ENCODE data around the gene RTN4. TPM values are rescaled to one million over a fixed set of nuclear protein-coding genes. Genes with fewer than 3 reads are reported as not detected.

The RTN4 gene
- total and polyA plus RNA-seq, 2 of the 4 experiments (the other 2 are of a cell fraction): 77.8 to 588 TPM

DNA sequence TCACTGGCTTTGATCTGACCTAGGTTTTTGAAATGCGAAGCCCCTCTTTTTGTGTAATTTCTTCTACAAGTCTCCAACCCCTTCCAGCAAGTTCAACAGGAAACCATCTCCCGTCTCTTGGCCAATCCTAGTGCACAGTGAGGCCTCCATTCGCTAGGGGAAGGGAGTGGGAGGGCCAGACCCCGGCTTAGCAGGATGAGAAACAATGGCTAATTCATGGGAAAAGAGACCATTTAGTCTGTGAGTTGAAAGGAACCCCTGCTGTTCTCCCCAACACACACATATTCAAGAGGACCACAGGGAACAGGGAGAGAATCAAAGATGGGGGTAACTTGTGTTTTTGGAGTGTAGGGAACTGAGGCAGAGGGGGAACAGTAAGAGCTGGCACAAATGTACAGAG is 83.0 kb downstream of the RTN4 start:
- Histone ChIP-seq H4K5ac (ENCODE audit: low read depth, low read length) (no peak overlapping the region), H3K4me3 (ENCODE audit: insufficient read depth, low read depth, low read length) (no peak overlapping the region), H3K79me1 (ENCODE audit: low read depth in 1 of 2, low read length in 2 of 2) (peaks cover 41 to 76% of the 10 kb centered on the region in 2 experiments), H3K4ac (ENCODE audit: low read depth, low read length) (no peak overlapping the region), H2BK120ac (ENCODE audit: low read depth, low read length) (no peak overlapping the region), H3K27ac (ENCODE audit: insufficient read depth, low read length) (no peak overlapping the region), H2BK15ac (ENCODE audit: low read depth, low read length) (no peak overlapping the region), H3K18ac (ENCODE audit: low read depth, low read length) (no peak overlapping the region), H2AK5ac (ENCODE audit: low read depth, low read length) (no peak overlapping the region), H3K4me2 (ENCODE audit: low read depth, low read length) (no peak overlapping the region), H3K27me3 (ENCODE audit: control insufficient read depth, insufficient read depth, low read length) (no peaks in the 10 kb centered on the region), H3K56ac (ENCODE audit: extremely low read depth, insufficient read depth, low read length) (no peak overlapping the region), H3K9ac (ENCODE audit: low read depth, low read length) (no peak overlapping the region), H3K9me1 (ENCODE audit: insufficient read depth, low read length) (peaks cover 44% of the 10 kb centered on the region), H4K91ac (ENCODE audit: insufficient read depth, low read depth, low read length) (no peak overlapping the region), H4K20me1 (ENCODE audit: insufficient read depth, low read length) (peaks cover 63% of the 10 kb centered on the region), H2AFZ (replicated peaks; ENCODE audit: low read length, poor library complexity) (no peak overlapping the region), H3K14ac (replicated peaks; ENCODE audit: low read depth, low read length) (no peak overlapping the region), H2BK5ac (ENCODE audit: low read depth, low read length, poor library complexity, severe bottlenecking) (no peak overlapping the region), H3K4me1 (ENCODE audit: control insufficient read depth, insufficient read depth, low read length) (peaks cover 6% of the 10 kb centered on the region; the same call in 1 of the 2 replicates), H3K36me3 (ENCODE audit: control insufficient read depth, insufficient read depth, low read length) (peaks cover 29% of the 10 kb centered on the region), H3K9me3 (ENCODE audit: control insufficient read depth, insufficient read depth, low read length) (no peaks in the 10 kb centered on the region), H4K8ac (ENCODE audit: low read depth in 2 of 2, low read length in 2 of 2) (no peak overlapping the region), H2BK20ac (ENCODE audit: low read depth, low read length) (no peak overlapping the region), H2AK9ac (replicated peaks; ENCODE audit: low read depth, low read length, poor library complexity) (no peak overlapping the region), H3K23ac (ENCODE audit: low read depth, low read length) (no peak overlapping the region)
- in situ Hi-C loops (cut with MboI; ENCODE audit: low sequenced_read_pairs) (no loop called here), intact Hi-C loops (cut with micrococcal nuclease) (no loop called here), dilution Hi-C loops (cut with HindIII; ENCODE audit: low sequenced_read_pairs, unreplicated experiment) (no loop called here)
- no peak for DNase-seq
- ChIA-PET CTCF (no interaction called here), POLR2A (ENCODE audit: unreplicated experiment) (no interaction called here)
- TF ChIP-seq RFX5 (IDR thresholded peaks at IDR 0.05; ENCODE audit: low read depth, low read length) (no peak), POLR2A (IDR thresholded peaks at IDR 0.05; ENCODE audit: low read depth, low read length) (no peak), NFE2L2 (IDR thresholded peaks at IDR 0.05; ENCODE audit: low read depth, low read length) (no peak), MAFK (IDR thresholded peaks at IDR 0.05; ENCODE audit: low read depth, low read length) (no peak), MXI1 (IDR thresholded peaks at IDR 0.05; ENCODE audit: borderline replicate concordance, low read depth, low read length) (no peak), FOS (IDR thresholded peaks at IDR 0.05; ENCODE audit: low read depth, low read length) (no peak), BHLHE40 (IDR thresholded peaks at IDR 0.05; ENCODE audit: low read depth, low read length) (no peak), CHD1 (IDR thresholded peaks at IDR 0.05; ENCODE audit: low read depth, low read length) (no peak), RAD21 (IDR thresholded peaks at IDR 0.05; ENCODE audit: low read length) (no peak)
- TF ChIP-seq, protein P1, sequence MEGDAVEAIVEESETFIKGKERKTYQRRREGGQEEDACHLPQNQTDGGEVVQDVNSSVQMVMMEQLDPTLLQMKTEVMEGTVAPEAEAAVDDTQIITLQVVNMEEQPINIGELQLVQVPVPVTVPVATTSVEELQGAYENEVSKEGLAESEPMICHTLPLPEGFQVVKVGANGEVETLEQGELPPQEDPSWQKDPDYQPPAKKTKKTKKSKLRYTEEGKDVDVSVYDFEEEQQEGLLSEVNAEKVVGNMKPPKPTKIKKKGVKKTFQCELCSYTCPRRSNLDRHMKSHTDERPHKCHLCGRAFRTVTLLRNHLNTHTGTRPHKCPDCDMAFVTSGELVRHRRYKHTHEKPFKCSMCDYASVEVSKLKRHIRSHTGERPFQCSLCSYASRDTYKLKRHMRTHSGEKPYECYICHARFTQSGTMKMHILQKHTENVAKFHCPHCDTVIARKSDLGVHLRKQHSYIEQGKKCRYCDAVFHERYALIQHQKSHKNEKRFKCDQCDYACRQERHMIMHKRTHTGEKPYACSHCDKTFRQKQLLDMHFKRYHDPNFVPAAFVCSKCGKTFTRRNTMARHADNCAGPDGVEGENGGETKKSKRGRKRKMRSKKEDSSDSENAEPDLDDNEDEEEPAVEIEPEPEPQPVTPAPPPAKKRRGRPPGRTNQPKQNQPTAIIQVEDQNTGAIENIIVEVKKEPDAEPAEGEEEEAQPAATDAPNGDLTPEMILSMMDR (conservative IDR thresholded peaks at IDR 0.05; ENCODE audit: low read depth, low read length): no peak
- TF ChIP-seq, protein P2, sequence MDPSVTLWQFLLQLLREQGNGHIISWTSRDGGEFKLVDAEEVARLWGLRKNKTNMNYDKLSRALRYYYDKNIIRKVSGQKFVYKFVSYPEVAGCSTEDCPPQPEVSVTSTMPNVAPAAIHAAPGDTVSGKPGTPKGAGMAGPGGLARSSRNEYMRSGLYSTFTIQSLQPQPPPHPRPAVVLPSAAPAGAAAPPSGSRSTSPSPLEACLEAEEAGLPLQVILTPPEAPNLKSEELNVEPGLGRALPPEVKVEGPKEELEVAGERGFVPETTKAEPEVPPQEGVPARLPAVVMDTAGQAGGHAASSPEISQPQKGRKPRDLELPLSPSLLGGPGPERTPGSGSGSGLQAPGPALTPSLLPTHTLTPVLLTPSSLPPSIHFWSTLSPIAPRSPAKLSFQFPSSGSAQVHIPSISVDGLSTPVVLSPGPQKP (IDR thresholded peaks at IDR 0.05; ENCODE audit: borderline replicate concordance, low read depth, low read length): no peak
- no CpG with 5 or more reads among the region's 4 CpGs for WGBS, 2 experiments (ENCODE audit: extremely low coverage in 2 of 2, insufficient read length in 1 of 2)
- no TSS peak for BruUV-seq (replicated peaks)
- no peak for ATAC-seq (ENCODE audit: low read depth)
